ENCODE data around the gene SLC5A9. TPM values are rescaled to one million over a fixed set of nuclear protein-coding genes. Genes with fewer than 3 reads are reported as not detected.

The SLC5A9 gene
- polyA plus RNA-seq, result 1 to 10 TPM in 1 of 3 donors, under 1 TPM in 2; 0.06 to 2.5 (median 0.45) TPM

DNA sequence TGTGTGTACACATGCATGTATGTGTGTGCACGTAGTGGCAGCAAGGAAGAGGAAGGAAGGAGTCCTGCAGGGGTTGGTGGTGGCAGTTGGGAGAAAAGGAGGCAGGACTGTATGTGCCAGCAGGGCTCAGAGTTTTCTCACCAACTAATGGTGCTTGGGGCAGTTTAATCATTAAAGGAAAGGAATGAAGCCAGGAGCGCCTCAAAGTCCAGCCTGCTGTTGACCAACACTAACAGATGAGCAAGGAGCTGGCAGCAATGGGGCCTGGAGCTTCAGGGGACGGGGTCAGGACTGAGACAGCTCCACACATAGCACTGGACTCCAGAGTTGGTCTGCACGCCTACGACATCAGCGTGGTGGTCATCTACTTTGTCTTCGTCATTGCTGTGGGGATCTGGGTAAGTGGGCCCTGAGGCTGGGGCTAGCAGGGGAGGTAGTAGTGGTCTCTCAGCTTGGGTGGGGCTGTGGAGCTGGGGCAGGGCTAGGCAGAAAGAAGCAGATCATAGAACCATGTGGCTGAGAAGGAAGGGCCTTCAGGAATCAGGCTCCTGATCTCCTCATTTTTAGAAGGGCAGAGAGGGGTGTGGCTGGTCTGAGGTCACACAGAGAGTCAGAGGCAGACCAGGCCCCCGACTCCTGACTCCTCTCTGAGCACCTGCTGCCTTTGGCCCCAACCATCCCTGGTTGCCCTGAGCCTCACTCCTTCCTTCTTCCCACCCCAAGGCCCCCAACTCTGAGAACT is at the start of gene SLC5A9:
Gene SLC5A9 (plus strand): TSS at position 216 of the 742 bp plus-strand sequence. CDS start 21 bp downstream, at position 237.
- WGBS, 3 donors, result 60 to 88% (median 80%) methylated on average over 8 of the region's 8 CpGs
- no peak within 1 kb of the TSS for H3K27ac ChIP-seq (ENCODE audit: low read depth, low read length)

DNA sequence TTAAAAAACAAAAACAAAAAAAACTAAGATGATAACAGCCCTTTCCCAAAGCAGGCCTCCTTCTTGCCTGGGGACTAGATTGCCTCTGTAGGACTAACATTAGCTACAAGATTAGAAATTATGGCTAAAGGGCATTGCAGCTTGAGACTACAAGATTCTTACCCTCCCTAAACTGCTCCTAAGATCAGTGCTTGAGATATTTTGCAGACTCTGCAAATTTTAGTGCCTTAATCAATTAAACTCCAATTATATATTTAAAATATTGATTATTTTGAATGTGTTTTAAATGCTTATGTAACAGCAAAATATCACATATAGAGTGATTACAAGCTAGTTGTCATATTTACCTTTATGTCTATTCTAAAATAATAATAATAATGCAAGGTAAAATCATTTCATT is 47.4 kb upstream of the SLC5A9 start:
- H3K27ac ChIP-seq (ENCODE audit: low read depth, low read length), result no peak overlapping the region

DNA sequence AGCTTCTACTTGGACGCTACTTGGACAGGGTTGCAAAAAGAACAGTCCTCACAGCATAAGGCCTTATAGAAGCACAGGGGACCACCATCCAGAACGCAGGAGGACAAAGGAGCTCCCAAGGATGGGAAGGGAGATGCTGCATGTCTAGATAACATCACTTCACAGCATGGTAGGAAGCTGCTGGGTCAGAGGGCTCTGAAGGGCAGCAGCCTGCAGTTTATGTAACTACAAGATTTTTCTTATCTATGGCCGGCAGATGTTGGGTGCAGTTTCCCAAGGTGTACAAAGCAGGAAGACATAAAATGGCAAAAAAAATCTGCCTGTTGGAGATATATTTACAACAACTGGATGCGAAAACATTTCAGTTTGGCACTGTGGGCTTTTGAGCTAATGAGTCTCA is 45.3 kb upstream of the SLC5A9 start:
- WGBS, 3 donors, result 42 to 49% (median 43%) methylated on average over 4 of the region's 4 CpGs
- no peak overlapping the region for H3K27ac ChIP-seq (ENCODE audit: low read depth, low read length)

DNA sequence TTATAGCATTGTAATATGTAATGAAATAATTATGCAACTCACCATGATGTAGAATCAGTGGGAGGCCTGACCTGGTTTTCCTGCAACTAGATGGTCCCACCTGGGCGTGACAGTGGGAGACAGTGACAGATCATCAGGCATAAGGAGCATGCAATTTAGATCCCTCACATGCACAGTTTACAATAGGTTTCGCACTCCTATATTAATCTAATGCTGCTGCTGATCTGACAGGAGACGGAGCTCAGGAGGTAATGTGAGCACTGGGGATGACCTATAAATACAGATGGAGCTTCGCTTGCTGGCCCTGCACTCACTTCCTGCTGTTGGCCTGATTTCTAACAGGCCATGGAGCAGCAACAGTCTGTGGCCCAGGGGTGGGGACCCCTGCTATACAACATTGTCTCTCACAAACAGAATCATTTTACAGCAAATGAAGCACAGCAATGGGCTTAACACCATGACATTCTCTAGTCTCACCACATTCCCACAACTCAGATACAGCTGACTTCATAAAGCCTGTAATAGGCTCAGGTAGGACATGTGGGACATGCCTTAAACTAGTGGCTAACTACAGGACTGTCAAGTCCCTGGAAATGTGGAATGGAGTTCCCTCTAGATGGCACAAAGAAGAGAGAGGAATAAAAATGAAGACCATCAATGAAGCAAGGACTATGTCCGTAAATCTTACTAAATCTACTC is 40.7 kb upstream of the SLC5A9 start:
- 88 to 92% (median 92%) methylated on average over 5 of the region's 5 CpGs for WGBS, 3 donors
- H3K27ac ChIP-seq (ENCODE audit: low read depth, low read length), result no peak overlapping the region

DNA sequence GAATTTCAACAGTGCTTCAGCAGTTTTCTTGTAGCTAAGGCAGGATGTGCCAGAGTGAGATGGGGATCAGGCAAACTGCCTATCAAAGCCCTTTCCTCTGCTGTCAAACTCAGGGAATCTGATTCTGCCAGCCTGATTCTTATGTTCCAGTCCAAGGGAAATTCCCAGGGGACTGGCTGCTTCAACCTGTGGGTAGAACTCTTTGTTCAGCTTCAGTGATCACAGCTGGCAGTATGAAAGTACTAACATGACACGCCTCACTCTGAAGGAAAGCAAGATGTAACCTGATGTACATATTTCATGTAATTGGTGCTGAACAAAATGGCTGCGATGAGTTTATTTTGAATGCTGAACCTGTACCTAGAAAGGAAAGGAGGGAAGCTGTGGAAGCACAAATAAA is 40.1 kb upstream of the SLC5A9 start:
- WGBS, 3 donors, result 87 to 95% (median 94%) methylated on average over 2 of the region's 2 CpGs

DNA sequence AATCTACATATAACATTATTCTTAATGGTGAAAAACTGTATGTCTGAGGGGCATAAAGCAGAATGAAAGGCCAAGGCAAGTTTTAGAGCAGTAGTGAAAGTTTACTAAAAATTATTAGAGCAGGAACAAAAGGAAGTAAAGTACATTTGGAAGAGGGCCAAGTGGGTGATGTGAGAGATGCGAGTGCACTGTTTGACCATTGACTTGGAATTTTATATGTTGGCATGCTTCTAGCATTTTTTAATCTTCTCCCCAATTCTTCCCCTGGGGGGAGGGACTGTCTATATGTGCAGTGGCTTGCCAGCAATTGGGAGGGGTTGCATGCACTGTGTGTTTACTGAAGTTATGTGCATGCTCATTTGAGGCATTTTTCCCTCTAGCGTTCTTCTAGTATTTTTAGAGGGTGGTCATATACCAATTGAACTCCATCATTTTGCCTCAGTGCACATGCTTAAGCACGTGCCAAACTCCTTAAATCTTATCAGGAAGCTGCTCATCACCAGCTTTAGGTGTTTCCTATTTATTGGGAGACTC is 36.1 kb upstream of the SLC5A9 start:
- 35 to 43% (median 43%) methylated on average over 3 of the region's 3 CpGs for WGBS, 3 donors
- no peak overlapping the region for H3K27ac ChIP-seq (ENCODE audit: low read depth, low read length)

More for the DNA sequence above, 40.1 kb upstream of the SLC5A9 start:
- no peak overlapping the region for H3K27ac ChIP-seq (ENCODE audit: low read depth, low read length)

DNA sequence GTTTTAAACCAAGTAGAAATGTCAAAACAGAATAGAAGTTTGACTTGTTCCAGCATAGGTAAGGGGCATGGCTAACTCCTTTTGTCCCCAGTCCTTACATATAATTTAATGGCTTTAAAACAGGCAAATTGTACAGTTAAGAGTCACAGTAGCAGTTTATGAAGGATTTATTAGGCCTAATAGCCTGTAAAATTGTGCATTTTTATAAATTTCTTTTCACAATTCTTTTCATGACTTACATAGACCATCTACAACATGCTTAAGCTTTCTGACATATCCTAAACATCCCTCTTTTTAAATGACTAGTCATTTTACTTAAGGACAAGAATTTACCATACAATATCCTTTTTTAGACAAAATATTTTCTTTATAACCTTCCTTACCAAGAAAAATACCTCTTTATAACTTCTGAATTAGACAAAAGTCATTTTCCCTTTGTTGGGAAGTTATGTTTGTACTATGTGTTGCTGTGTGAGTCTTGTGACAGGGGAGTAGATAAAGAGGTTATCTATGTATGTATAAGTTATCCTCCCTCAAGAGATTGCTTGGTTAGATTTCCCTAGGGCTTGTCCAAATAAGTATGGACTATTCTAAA is 34.5 kb upstream of the SLC5A9 start:
- H3K27ac ChIP-seq (ENCODE audit: low read depth, low read length), result no peak overlapping the region

DNA sequence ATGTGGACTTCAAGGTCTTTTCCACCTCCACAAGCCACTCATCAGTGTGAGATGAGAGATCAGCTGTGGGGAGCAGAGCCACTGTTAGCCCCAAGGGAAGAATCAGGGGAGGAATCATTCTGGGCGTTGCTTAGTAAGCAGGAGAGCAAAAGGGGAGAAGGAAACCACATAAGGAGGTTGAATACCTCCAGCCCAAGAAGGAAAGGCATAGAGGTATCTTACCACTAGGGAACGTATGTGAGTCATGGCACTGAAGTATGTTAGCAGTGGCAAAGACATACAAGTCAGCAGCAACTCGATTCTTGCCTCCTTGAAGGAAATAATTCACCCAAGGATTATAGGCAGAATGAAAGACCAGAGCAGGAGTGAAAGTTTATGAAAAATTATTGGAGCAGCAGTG is 31.6 kb upstream of the SLC5A9 start:
- H3K27ac ChIP-seq (ENCODE audit: low read depth, low read length), result no peak overlapping the region
- 54 to 74% (median 72%) methylated on average over 3 of the region's 3 CpGs for WGBS, 3 donors

DNA sequence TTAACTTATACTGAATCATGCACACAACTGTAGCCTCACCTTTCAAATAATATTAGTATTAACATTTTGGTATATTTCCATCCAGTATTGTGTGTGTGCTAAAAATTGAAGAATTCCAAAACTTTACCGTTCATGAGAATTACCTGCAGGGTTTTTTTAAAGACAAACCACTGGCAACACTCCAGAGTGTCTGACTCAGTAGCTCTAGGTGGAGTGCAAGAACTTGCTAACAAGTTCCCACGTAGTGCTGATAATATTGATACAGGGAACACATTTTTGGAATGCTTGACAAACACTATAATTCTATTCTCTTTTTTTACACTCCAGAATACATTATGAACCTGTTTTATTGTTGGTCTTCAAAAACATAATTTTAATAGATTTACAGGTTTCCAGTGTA is 27.7 kb upstream of the SLC5A9 start:
- H3K27ac ChIP-seq (ENCODE audit: low read depth, low read length), result no peak overlapping the region
- 51 to 77% (median 77%) methylated on average over 2 of the region's 2 CpGs for WGBS, 3 donors

DNA sequence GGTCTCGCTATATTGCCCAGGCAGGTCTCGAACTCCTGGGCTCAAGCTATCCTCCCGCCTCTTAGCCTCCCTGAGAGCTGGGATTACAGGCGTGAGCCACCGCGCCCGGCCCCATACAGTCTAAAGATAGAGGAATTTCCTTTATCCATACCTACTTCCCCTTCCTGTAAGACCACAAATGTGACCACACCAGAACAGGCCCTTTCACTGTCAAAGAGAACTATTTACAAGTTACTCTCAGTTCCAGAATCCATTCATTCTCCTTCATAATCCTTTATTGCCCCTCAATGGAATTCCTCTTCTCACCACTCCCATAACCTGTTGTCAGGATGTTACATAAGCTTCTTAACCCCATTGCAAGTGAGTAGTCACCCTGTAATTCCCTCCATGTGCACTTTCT is 26.3 kb upstream of the SLC5A9 start:
- 44 to 63% (median 55%) methylated on average over 5 to 6 of the region's 7 CpGs for whole genome bisulfite sequencing, 3 donors

DNA sequence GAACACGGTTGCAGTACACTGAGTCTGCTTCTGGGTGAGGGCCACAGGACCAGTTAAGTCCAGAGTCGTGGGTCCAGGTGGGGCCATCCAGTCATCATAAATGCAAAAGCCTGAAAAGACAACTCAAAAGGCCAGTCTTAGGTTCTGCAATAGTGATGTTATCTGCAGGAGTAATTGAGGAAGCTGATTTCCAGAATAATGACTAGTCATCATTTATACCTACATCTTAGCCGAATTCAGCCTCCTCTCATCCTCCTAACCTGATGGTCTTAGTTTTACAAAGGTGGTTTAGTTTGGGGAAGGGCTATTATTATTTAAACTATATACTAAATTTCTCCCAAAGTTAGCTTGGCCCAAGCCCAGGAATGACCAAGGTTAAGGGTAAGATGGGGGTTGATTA is 23.5 kb upstream of the SLC5A9 start:
- 61 to 83% (median 76%) methylated on average over 3 of the region's 3 CpGs for WGBS, 3 donors
- no peak overlapping the region for H3K27ac ChIP-seq (ENCODE audit: low read depth, low read length)

More for the DNA sequence above, 26.3 kb upstream of the SLC5A9 start:
- no peak overlapping the region for H3K27ac ChIP-seq (ENCODE audit: low read depth, low read length)

DNA sequence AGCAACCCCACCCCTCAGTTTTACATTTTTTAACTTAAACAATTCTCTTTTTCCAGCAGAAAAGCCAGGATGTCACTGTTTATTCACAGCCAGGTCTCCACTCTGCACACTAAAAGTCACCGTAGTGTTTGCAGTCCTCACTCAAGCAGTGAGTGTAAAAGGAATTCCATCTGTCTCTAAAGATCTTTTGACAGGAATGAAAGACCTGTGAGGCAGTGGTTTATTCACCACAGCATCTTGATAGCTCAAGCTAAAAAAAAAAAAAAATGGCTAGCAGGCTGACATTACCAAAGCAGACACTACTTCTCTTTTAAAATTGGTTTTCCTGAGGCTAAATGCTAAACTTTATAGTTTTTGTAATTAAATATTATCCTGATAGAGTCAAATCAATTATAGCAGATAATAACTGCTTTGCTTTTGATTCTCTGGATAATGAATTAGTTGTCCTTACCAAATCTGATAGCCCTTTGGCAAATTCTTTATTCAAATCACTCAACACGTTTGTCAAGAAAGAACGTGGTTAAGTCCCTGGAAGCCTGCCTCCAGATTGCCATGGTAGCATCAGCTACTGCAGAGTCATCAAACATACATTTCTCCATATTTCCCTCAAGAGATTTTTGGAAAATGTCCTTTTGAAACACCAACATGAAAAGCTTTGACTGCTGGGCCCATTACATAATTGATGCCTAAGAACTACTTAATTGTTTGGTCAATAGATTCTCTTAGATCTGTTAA is 22.2 kb upstream of the SLC5A9 start:
- 40 to 72% (median 70%) methylated on average over 3 of the region's 3 CpGs for WGBS, 3 donors
- no peak overlapping the region for H3K27ac ChIP-seq (ENCODE audit: low read depth, low read length)

DNA sequence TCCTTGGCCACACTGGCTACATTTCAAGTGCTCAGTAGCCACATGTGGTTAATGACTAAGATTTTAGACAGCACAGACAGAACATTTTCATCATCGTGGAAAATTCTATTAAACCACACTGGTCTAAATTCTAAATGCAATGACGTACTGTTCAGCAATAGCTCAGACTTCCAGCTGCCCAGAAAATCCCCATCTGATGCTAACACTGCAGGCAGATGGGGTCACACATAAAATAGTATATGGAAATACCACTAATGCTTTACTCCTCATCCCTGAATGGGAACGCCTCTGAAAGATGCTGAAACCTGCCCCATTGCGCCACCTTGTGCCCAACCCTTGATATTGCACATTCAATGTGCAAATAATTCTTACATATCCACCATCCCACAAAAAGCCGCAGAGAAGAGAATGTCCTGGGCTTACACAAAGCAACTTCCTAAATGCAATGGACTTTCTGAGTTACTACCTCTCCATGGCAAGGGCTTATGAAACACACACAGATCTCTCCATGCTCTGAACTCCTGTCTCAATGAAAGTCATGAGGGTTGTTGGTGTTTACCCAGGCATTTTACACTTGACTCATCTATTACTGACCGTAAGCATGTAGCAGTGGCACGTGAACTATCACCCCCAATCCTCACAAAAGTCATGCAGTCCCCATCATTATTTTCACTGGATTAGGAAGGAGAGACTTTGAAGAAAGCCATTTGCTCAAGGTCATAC is 20.3 kb upstream of the SLC5A9 start:
- no peak overlapping the region for H3K27ac ChIP-seq (ENCODE audit: low read depth, low read length)
- WGBS, 3 donors, result 13 to 21% (median 16%) methylated on average over 7 of the region's 7 CpGs

DNA sequence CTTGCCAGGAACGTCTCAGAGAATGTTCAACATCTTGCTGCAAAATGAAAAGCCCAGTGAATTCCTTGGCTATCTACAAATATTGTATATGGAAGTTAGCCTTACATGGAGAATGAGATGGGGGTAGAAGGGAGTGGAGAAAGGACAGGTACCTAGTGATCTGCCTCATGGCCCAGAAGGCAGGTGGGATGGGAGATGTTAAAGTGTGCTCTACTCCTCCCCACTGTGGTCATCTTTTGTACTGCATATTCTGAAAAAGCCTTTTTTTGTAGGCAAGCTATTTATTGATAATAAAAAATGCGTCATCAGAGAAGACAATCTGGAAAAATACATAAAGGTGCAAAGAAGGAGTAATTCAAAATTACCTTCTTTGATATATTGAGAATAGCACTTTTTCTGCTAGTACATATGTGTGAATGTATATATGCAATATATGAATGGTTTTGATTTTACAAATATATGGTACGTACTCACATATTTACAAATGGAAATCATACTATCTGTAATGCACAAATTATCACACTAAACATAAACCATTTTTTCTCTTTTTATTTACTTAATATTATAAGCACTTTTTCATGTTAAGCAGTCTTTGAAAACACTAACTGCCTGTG is 19.1 kb upstream of the SLC5A9 start:
- WGBS, 3 donors, result 69 to 73% (median 73%) methylated on average over 3 of the region's 3 CpGs
- H3K27ac ChIP-seq (ENCODE audit: low read depth, low read length), result no peak overlapping the region

DNA sequence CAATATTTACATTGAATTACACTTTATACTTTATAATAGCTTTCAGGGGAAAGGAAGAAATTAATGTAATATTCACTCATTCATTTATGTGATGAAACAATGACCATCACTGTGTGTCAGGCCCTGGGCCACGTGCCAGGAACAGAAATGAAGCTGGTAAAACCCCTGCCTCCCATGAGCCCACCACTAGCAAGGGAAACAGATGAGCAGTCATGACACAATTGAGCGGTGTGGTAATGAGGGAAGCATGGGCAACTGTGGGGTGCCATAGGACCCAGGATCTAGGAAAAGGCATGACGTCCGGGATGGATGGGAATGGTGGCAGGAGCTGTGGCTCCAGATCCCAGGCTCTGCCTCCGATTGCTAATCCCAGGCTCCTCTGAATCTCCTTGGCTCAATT is 17.0 kb upstream of the SLC5A9 start:
- H3K27ac ChIP-seq (ENCODE audit: low read depth, low read length), result no peak overlapping the region
- 73 to 90% (median 82%) methylated on average over 5 of the region's 5 CpGs for WGBS, 3 donors

DNA sequence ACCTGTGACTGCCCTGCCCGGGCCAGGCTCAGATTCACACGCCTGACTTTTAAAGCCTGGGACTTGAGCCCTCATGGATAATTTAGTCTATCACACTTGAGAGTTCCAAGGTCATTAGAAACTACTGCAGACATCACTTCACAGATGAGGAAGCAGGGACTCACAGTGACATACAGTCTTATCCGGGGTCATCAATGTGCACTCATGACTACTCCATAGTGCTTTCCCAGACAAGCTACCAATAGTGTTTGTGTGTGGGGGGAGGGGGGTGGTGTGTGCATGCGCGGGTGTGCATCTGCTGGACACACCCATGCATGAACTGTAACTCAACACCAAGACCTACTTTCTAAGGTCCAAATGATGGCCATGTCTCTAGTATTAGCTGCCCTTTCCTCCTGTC is 16.1 kb upstream of the SLC5A9 start:
- 76 to 94% (median 88%) methylated on average over 5 of the region's 5 CpGs for WGBS, 3 donors

DNA sequence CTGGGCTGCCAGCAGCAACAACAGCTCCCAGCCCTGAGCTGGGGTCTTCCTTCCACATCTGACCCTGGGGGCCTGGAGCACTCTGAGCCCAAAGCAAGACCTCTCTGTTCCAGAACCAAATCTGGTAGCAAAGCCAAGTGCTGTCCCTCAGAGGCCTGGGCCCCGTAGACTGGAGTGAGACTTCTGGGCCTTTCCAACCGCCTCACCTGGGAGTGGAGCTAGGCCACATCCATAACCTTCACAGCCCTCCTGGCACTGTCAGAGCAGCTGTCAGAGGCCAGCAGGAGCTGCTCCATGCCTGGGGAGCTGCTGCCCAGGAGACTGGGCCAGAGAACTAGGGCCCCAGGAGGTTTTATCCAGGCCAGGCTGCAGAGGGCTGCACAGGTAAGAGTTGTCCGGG is 15.4 kb upstream of the SLC5A9 start:
- WGBS, 3 donors, result 48 to 95% (median 70%) methylated on average over 3 of the region's 3 CpGs
- H3K27ac ChIP-seq (ENCODE audit: low read depth, low read length), result no peak overlapping the region

More for the DNA sequence above, 16.1 kb upstream of the SLC5A9 start:
- no peak overlapping the region for H3K27ac ChIP-seq (ENCODE audit: low read depth, low read length)

Data from adipose tissue (tissue), 3 donors.